Uterus (tissue), 2 donors: ENCODE measurements around the gene PBX2.

ENCODE experiments used
- CTCF ChIP-seq, 4 experiments: fragments of 200-600 bp in 2 of 4; fragments of 450-650 bp in 2 of 4; sonication (generic) in 2 of 4; IDR thresholded peaks; one replicate each; pipeline ENCODE4 v1.5.1; 2016 to 2019; ENCODE audit warnings: antibody characterized with exemption in 4 of 4, mild to moderate bottlenecking in 2 of 4, moderate library complexity in 1 of 4
- POLR2A ChIP-seq, 2 donors: fragments of 450-650 bp; IDR thresholded peaks; one replicate each; pipeline ENCODE4 v1.6.1; 2016; ENCODE audit warnings: antibody characterized with exemption in 2 of 2, mild to moderate bottlenecking in 1 of 2, moderate library complexity in 1 of 2

- TF ChIP-seq CTCF (IDR thresholded peaks at IDR 0.05) (no peak), POLR2A (IDR thresholded peaks at IDR 0.05) (no peak)
Observed at GRCh38 chr6:32239462-32239861, 49.5 kb upstream of the PBX2 start.
